GM18526 (cell line): ENCODE results near the gene PDRG1.

Experiments used
- POLR2A ChIP-seq: IDR thresholded peaks from 3 replicates; pipeline ENCODE4 v1.6.1; 2011; ENCODE audit not compliant: insufficient read length; ENCODE audit errors: extremely low read depth

The PDRG1 gene

GRCh38 chr20:31951530-31952453 is at the start of gene PDRG1:
Gene PDRG1 (minus strand): TSS chr20:31952046. CDS start chr20:31951961, 85 bp downstream.
- TF ChIP-seq POLR2A = peak; percentile 88

DNA sequence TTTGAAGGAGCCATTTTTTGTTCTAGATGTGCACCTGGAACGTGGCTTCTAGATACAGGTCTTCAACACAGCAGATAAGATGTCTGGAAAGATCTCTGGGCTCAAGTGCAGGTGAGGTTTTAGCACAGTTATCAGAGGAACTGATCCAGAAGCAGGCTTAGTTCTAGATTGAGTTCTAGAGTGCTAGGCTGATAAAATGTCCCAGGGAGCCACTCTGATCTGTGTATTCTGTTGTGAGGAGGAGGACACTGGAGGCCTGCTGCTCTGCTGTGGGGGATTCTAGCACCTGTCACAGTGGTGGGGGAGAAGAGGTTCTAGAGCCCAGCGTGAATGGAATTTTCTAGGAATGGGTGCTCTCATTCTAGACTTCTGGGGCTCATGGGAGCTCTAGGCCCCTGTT is 46.4 kb upstream of the PDRG1 start:
- no peak for TF ChIP-seq POLR2A

DNA sequence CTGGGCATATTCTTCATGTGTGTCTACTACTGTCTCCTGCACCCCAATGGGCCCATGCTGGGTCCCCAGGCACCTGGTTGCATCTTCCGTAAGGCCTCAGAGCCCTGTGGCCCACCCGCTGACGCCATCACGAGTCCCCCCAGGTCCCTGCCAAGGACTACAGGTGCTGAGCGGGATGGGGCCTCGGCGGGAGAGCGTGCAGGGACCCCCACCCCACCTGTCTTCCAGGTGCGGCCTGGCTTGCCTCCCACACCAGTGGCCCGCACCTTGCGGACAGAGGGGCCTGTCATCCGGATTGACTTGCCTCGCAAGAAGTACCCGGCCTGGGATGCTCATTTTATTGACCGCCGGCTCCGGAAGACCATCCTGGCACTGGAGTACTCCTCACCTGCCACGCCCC is 45.1 kb upstream of the PDRG1 start:
- TF ChIP-seq POLR2A = no peak

GRCh38 chr20:31992086-31992485 is 40.2 kb upstream of the PDRG1 start:
- TF ChIP-seq POLR2A = no peak

DNA sequence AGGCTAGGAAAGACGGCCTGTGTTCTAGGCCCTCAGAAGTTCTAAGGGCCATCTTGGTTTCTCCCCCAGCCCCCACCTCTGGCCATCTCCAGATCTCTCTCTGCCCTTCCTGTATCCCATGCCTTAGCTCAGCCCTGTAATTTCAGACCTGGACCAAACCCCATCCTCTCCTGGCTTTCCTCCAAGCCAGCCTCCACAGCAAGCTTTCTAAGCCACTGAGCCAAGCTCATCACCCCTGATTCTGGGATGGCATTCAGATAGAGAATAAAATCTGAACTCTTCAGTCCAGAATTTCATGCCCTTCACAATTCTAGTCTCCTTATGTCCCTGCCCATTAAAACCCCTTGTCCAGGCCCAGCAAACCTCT is 39.5 kb upstream of the PDRG1 start:
- no peak for TF ChIP-seq POLR2A

GRCh38 chr20:31990641-31991338 is 38.9 kb upstream of the PDRG1 start:
- TF ChIP-seq POLR2A = no peak

DNA sequence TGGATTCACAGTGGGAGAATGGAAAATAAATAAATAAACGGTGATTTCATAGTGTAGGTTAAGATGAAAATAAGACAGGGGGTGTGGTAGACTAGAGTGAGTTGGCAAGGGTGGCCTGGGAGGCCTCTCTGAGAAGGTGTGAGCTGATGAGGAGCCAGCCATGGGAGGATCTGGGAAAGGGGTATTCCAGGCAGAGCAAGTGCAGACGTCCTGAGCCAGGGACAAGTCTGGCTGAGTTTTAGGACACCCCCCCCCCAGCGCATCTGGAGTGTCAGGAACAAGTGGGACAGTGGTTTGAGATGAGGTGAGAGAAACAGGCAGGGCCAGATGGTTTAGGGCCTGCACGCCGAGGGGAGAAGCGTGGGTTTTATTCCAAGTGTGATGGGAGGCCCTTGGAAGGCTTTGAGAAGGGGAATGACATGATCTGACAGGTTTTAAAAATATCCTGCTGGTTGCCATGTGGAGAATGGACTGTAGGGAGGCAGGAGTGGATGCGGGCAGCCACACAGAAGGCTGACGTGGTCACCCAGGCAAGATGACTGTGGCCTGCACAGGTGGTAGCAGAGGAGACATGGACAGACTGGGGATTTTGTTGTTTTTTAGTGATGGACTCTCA is 37.3 kb upstream of the PDRG1 start:
- TF ChIP-seq POLR2A = no peak

GRCh38 chr20:31988430-31989015 is 36.7 kb upstream of the PDRG1 start:
- no peak for TF ChIP-seq POLR2A

- no peak for TF ChIP-seq POLR2A
Measured at GRCh38 chr20:31987744-31988143, 35.9 kb upstream of the PDRG1 start.

- TF ChIP-seq POLR2A = no peak
Measured at GRCh38 chr20:31984981-31985471, 33.2 kb upstream of the PDRG1 start.

DNA sequence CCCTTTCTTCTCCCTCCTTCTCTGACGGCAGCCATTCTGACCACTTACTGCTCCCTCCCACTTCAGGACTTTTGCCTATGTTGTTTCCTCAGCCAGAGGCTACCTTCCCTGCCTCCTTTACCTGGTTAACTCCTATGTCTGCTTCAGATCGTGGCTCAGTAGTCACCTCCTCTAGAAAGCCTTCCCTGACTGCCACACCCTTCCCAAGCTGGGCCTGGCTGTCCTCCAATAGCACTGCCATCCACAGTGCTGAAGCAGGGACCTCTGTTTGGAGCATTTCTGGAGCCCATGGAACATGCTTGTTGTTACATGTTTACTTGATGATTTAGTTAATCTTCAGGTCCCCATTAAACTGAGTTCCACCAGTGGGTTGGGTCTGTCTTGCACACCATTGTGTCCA is 29.9 kb upstream of the PDRG1 start:
- no peak for TF ChIP-seq POLR2A

- TF ChIP-seq POLR2A = no peak
Measured at GRCh38 chr20:31979713-31980426, 28.0 kb upstream of the PDRG1 start.

GRCh38 chr20:31977080-31977479 is 25.2 kb upstream of the PDRG1 start:
- TF ChIP-seq POLR2A = no peak

DNA sequence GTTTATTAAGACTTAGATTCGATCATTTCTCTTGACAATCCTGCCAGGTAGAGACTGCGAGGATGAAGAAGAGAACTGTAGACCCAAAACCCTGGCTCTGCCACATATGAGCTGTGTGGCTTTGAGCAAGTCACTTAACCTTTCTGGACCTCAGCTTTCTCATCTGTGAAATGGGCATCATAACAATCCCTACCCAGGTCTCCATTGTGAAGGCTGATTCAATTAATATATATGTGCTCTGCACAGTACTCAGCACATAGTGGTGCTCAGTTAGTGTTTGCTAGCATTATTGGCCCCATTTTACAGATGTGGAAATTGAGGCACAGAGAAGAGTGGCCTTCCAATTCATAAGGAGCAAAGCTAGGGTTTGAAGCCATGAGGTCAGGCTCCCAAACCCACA is 24.0 kb upstream of the PDRG1 start:
- TF ChIP-seq POLR2A = no peak
